ENCODE measurements around the gene SFT2D3. TPM values are rescaled to one million over a fixed set of nuclear protein-coding genes. Genes with fewer than 3 reads are reported as not detected.

Gene SFT2D3
- total and polyA plus RNA-seq, 2 of the 13 experiments (the other 11 are each of a cell fraction or from before 2014, with no cell fraction given), result 8.3 to 9.4 TPM

GRCh38 chr2:127701651-127702394, 526 bp downstream of the SFT2D3 start (continued):
- TF ChIP-seq MLXIP (CRISPR knock-in tag; IDR thresholded peaks at IDR 0.05; ENCODE audit: borderline replicate concordance) (0 out of 2 replicates have a peak, but pooled peaks have one; percentile 22), MXD1 (CRISPR knock-in tag; IDR thresholded peaks at IDR 0.05) (peak; percentile 66), HOMEZ (CRISPR knock-in tag; IDR thresholded peaks at IDR 0.05; ENCODE audit: low read depth) (no peak), BRD4 (CRISPR knock-in tag; IDR thresholded peaks at IDR 0.05) (peak; percentile 81), TBL1XR1 (IDR thresholded peaks at IDR 0.05; ENCODE audit: borderline replicate concordance, low read length, partially characterized antibody) (no peak), BRF2 (CRISPR knock-in tag; IDR thresholded peaks at IDR 0.05) (no peak), MED13 (CRISPR knock-in tag; IDR thresholded peaks at IDR 0.05) (peak; percentile 59), PRMT3 (CRISPR knock-in tag; IDR thresholded peaks at IDR 0.05; ENCODE audit: borderline replicate concordance, low read depth) (peak; percentile 90; the same call in 1 of the 2 replicates), MBNL3 (CRISPR knock-in tag; conservative IDR thresholded peaks at IDR 0.05) (no peak), ZNF333 (CRISPR knock-in tag; IDR thresholded peaks at IDR 0.05; ENCODE audit: borderline replicate concordance) (no peak; the same call in 1 of the 2 replicates), ZNF12 (CRISPR knock-in tag; IDR thresholded peaks at IDR 0.05) (peak; percentile 64; the same call in 1 of the 2 replicates), NFAT5 (CRISPR knock-in tag; IDR thresholded peaks at IDR 0.05) (0 out of 2 replicates have a peak, but pooled peaks have one; percentile 73), YEATS4 (CRISPR knock-in tag; IDR thresholded peaks at IDR 0.05; ENCODE audit: borderline replicate concordance) (peak; percentile 85; the same call in 1 of the 2 replicates), FOXO1 (CRISPR knock-in tag; IDR thresholded peaks at IDR 0.05) (peak; percentile 15; the same call in 1 of the 2 replicates), ZNF740 (CRISPR knock-in tag; IDR thresholded peaks at IDR 0.05) (peak; percentile 76)

Measured in HepG2 (cell line).